ENCODE measurements around the gene TBP. TPM values are rescaled to one million over a fixed set of nuclear protein-coding genes. Genes with fewer than 3 reads are reported as not detected.

TBP gene
- total and polyA plus RNA-seq, 2 of the 13 experiments (the other 11 are each of a cell fraction or from before 2014, with no cell fraction given): 21.7 to 28.1 TPM

DNA sequence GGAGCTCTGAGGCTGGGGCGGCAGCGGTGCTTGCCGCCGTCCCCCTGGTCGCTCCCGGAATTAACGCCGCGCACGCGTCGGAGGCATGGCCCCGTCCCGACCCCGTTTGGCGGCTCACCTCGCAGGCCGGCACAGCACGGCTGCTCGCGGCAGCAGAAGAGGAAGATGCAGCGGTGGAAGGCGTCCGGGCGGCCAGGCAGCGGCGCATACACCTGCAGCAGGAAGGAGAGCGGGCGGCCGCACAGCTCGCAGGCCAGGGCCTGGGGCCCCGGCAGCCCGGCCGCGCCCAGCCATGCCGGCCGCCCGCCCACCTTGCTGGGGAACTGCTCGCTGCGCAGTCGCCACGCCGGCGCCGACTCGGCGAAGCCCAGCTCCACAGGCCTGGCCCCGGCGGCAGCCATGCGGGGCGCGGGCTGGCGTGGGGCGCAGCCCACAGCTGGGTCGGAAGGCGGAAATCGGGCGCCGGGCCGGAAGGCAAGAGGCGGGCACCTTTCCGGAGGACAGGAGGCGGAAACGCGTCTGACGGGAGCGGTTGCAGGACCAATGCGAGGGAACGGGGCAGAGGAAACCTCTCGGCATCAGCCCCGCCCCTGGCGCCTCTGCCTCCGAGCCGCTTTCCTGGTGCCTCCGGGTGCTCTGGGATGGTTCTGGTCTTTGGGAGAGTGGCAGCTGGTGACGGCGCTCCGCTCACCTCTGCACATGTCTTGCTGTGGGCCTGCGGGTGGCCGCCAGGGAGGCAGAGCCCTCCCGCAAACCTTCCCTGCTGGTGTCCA, 30.2 kb downstream of the TBP start, which contains the start of gene PDCD2 (continued):
- TF ChIP-seq HMG20A (CRISPR knock-in tag; IDR thresholded peaks at IDR 0.05; ENCODE audit: borderline replicate concordance) (peak; percentile 19; the same call in 1 of the 2 replicates), NR2F2 (IDR thresholded peaks at IDR 0.05; ENCODE audit: borderline replicate concordance, low read depth) (peak; percentile 19; the same call in 1 of the 2 replicates), SATB2 (CRISPR knock-in tag; IDR thresholded peaks at IDR 0.05) (no peak; the same call in 1 of the 2 replicates), KAT8 (CRISPR knock-in tag; IDR thresholded peaks at IDR 0.05) (peak; percentile 95), ZNF792 (CRISPR knock-in tag; IDR thresholded peaks at IDR 0.05) (peak; percentile 49; the same call in 1 of the 2 replicates), ZNF776 (CRISPR knock-in tag; IDR thresholded peaks at IDR 0.05) (peak; percentile 27; the same call in 1 of the 2 replicates), PHF20 (CRISPR knock-in tag; IDR thresholded peaks at IDR 0.05) (peak; percentile 97), NFE2L2 (IDR thresholded peaks at IDR 0.05; ENCODE audit: low read length) (no peak), ZFP82 (CRISPR knock-in tag; IDR thresholded peaks at IDR 0.05; ENCODE audit: borderline replicate concordance) (0 out of 2 replicates have a peak, but pooled peaks have one; percentile 34), MAFK (conservative IDR thresholded peaks at IDR 0.05 in 1 of 2, IDR thresholded peaks at IDR 0.05 in 1 of 2; ENCODE audit: low read length in 2 of 2) (no peak), ZNF607 (CRISPR knock-in tag; IDR thresholded peaks at IDR 0.05; ENCODE audit: borderline replicate concordance) (0 out of 2 replicates have a peak, but pooled peaks have one; percentile 29), KLF15 (CRISPR knock-in tag; IDR thresholded peaks at IDR 0.05; ENCODE audit: borderline replicate concordance) (0 out of 2 replicates have a peak, but pooled peaks have one; percentile 18), HES4 (CRISPR knock-in tag; IDR thresholded peaks at IDR 0.05; ENCODE audit: borderline replicate concordance) (peak; percentile 87), TOE1 (CRISPR knock-in tag; IDR thresholded peaks at IDR 0.05) (no peak), ZZZ3 (CRISPR knock-in tag; IDR thresholded peaks at IDR 0.05; ENCODE audit: borderline replicate concordance) (no peak), MXI1 (IDR thresholded peaks at IDR 0.05; ENCODE audit: borderline replicate concordance, low read depth, low read length) (peak; percentile 93; the same call in 2 of the 3 replicates), MED1 (CRISPR knock-in tag; IDR thresholded peaks at IDR 0.05) (peak; percentile 62)
- TF ChIP-seq, protein P1, sequence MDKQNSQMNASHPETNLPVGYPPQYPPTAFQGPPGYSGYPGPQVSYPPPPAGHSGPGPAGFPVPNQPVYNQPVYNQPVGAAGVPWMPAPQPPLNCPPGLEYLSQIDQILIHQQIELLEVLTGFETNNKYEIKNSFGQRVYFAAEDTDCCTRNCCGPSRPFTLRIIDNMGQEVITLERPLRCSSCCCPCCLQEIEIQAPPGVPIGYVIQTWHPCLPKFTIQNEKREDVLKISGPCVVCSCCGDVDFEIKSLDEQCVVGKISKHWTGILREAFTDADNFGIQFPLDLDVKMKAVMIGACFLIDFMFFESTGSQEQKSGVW (CRISPR knock-in tag; IDR thresholded peaks at IDR 0.05; ENCODE audit: borderline replicate concordance): no peak
- TF ChIP-seq, protein P2, sequence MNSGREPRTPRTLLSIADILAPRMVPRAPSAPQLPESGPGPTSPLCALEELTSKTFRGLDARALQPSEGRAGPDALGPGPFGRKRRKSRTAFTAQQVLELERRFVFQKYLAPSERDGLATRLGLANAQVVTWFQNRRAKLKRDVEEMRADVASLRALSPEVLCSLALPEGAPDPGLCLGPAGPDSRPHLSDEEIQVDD (CRISPR knock-in tag; IDR thresholded peaks at IDR 0.05; ENCODE audit: borderline replicate concordance): no peak
- TF ChIP-seq, protein P3, sequence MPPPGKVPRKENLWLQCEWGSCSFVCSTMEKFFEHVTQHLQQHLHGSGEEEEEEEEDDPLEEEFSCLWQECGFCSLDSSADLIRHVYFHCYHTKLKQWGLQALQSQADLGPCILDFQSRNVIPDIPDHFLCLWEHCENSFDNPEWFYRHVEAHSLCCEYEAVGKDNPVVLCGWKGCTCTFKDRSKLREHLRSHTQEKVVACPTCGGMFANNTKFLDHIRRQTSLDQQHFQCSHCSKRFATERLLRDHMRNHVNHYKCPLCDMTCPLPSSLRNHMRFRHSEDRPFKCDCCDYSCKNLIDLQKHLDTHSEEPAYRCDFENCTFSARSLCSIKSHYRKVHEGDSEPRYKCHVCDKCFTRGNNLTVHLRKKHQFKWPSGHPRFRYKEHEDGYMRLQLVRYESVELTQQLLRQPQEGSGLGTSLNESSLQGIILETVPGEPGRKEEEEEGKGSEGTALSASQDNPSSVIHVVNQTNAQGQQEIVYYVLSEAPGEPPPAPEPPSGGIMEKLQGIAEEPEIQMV (CRISPR knock-in tag; IDR thresholded peaks at IDR 0.05; ENCODE audit: low read depth): no peak
- TF ChIP-seq, protein P4, sequence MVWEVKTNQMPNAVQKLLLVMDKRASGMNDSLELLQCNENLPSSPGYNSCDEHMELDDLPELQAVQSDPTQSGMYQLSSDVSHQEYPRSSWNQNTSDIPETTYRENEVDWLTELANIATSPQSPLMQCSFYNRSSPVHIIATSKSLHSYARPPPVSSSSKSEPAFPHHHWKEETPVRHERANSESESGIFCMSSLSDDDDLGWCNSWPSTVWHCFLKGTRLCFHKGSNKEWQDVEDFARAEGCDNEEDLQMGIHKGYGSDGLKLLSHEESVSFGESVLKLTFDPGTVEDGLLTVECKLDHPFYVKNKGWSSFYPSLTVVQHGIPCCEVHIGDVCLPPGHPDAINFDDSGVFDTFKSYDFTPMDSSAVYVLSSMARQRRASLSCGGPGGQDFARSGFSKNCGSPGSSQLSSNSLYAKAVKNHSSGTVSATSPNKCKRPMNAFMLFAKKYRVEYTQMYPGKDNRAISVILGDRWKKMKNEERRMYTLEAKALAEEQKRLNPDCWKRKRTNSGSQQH (CRISPR knock-in tag; IDR thresholded peaks at IDR 0.05; ENCODE audit: low read depth): peak; percentile 28
- TF ChIP-seq, protein P5, sequence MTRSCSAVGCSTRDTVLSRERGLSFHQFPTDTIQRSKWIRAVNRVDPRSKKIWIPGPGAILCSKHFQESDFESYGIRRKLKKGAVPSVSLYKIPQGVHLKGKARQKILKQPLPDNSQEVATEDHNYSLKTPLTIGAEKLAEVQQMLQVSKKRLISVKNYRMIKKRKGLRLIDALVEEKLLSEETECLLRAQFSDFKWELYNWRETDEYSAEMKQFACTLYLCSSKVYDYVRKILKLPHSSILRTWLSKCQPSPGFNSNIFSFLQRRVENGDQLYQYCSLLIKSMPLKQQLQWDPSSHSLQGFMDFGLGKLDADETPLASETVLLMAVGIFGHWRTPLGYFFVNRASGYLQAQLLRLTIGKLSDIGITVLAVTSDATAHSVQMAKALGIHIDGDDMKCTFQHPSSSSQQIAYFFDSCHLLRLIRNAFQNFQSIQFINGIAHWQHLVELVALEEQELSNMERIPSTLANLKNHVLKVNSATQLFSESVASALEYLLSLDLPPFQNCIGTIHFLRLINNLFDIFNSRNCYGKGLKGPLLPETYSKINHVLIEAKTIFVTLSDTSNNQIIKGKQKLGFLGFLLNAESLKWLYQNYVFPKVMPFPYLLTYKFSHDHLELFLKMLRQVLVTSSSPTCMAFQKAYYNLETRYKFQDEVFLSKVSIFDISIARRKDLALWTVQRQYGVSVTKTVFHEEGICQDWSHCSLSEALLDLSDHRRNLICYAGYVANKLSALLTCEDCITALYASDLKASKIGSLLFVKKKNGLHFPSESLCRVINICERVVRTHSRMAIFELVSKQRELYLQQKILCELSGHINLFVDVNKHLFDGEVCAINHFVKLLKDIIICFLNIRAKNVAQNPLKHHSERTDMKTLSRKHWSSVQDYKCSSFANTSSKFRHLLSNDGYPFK (CRISPR knock-in tag; IDR thresholded peaks at IDR 0.05; ENCODE audit: borderline replicate concordance): peak; percentile 82; the same call in 1 of the 2 replicates

Data from HepG2 (cell line).